Ascending aorta (tissue), 2 donors: ENCODE data around the gene MBP. TPM values are rescaled to one million over a fixed set of nuclear protein-coding genes. Genes with fewer than 3 reads are reported as not detected.

Source experiments
- DNase-seq, 2 donors: peaks; one replicate each; pipeline ENCODE4 v3.0.0-alpha.2; 2019; ENCODE audit warnings: low spot score in 2 of 2
- H3K27ac ChIP-seq, 2 donors: fragments of 200-600 bp; sonication (generic); one replicate each; pipeline ENCODE4 v1.5.1; 2016 to 2017; ENCODE audit warnings: mild to moderate bottlenecking in 1 of 2
- H3K27me3 ChIP-seq: fragments of 200-600 bp; sonication (generic); one replicate; pipeline ENCODE4 v1.5.1; 2017
- H3K36me3 ChIP-seq, 2 donors: fragments of 200-600 bp; sonication (generic); one replicate each; pipeline ENCODE4 v1.5.1; 2016
- H3K4me1 ChIP-seq, 2 donors: fragments of 200-600 bp; sonication (generic); one replicate each; pipeline ENCODE4 v1.5.1; 2016 to 2017; ENCODE audit warnings: mild to moderate bottlenecking in 1 of 2
- H3K4me3 ChIP-seq, 2 donors: fragments of 200-600 bp; sonication (generic); one replicate each; pipeline ENCODE4 v1.5.1; 2016 to 2017; ENCODE audit warnings: mild to moderate bottlenecking in 1 of 2
- H3K9me3 ChIP-seq, 2 donors: fragments of 200-600 bp; sonication (generic); one replicate each; pipeline ENCODE4 v1.5.1; 2016
- intact Hi-C: fragments of 100-400 bp; cut with DNase I; formaldehyde crosslinking; loops from one replicate; pipeline ENCODE4 v1.15.1; 2023
- total RNA-seq: library from RNA; depleted of rRNA; stranded (reverse); fragments of >200 nt; gene quantifications from one replicate; pipeline ENCODE4 v1.1.0, GENCODE V29; 2016
- TF ChIP-seq, protein P1 (sequence below), 3 experiments: fragments of 200-600 bp in 2 of 3; fragments of 450-650 bp in 1 of 3; sonication (generic) in 2 of 3; IDR thresholded peaks; one replicate each; pipeline ENCODE4 v1.5.1; 2016 to 2019; ENCODE audit warnings: antibody characterized with exemption in 3 of 3, mild to moderate bottlenecking in 1 of 3, moderate library complexity in 1 of 3

Gene MBP
- total RNA-seq, 1 donor from 2014 or later: 8.1 TPM

DNA sequence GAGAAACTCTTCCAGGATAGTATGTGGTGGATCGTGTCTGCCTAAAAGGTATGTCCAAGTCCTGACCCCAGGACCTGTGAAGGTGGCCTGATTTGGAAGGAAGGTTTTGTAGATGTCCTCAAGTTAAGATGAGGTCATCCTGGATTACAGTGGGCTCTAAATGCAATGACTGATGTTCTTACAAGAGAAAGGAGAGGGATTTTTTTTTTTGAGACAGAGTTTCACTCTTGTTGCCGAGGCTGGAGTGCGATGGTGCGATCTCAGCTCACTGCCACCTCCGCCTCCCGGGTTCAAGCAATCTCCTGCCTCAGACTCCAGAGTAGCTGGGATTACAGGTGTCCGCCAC, 19.9 kb downstream of the MBP start:
- no peak for DNase-seq
- peaks cover 5 to 15% of the 10 kb centered on the region in 2 donors for H3K4me1 ChIP-seq
- peaks cover 0 to 2% of the 10 kb centered on the region in 2 donors for H3K36me3 ChIP-seq
- H3K27ac ChIP-seq: peak overlapping the region; percentile 25 to 83
- peak overlapping the region in 1 of 2 donors; percentile 21 for H3K4me3 ChIP-seq
- no peaks in the 10 kb centered on the region for H3K9me3 ChIP-seq
- H3K27me3 ChIP-seq: no peaks in the 10 kb centered on the region
- intact Hi-C loops: no loop called here
- TF ChIP-seq, protein P1, sequence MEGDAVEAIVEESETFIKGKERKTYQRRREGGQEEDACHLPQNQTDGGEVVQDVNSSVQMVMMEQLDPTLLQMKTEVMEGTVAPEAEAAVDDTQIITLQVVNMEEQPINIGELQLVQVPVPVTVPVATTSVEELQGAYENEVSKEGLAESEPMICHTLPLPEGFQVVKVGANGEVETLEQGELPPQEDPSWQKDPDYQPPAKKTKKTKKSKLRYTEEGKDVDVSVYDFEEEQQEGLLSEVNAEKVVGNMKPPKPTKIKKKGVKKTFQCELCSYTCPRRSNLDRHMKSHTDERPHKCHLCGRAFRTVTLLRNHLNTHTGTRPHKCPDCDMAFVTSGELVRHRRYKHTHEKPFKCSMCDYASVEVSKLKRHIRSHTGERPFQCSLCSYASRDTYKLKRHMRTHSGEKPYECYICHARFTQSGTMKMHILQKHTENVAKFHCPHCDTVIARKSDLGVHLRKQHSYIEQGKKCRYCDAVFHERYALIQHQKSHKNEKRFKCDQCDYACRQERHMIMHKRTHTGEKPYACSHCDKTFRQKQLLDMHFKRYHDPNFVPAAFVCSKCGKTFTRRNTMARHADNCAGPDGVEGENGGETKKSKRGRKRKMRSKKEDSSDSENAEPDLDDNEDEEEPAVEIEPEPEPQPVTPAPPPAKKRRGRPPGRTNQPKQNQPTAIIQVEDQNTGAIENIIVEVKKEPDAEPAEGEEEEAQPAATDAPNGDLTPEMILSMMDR (IDR thresholded peaks at IDR 0.05): no peak

DNA sequence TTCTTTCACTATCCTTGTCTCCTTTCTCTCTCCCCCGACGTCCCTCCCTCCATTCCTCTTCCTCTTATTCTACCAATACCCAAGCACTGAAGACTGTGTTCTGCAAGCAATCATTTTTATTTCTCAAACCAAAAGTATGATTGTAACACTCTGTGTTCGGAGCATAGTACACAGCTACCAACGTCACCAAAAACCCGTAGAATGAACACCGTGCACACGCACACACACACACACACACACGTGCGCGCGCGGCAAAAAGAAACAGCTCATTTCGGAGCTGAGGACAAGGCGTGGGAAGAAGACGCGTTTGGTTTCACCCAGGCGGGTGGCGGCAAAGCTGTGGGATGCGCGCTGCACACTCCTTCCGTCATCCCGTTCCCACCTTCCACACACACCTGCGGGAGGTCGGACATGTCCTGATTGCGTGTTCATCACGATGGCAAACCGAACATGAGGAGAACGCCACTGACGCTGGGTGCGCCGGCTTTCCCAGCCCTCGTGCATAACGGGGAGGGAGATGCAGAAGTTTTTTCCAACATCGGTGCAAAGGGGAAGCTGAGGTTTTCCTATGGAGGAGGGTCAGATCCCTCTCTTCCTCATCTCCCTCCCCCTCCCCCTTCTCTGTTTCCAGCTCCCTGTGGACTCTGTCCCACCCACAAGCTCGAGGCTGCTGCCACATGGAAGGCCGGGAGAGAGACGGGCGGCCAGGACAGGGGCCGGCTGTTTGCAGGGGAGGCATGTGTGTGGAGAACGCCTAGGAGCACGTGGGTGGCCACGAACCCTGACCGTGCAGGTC, 20.4 kb downstream of the MBP start:
- Histone ChIP-seq H3K9me3 (no peaks in the 10 kb centered on the region), H3K4me3 (no peak overlapping the region), H3K36me3 (peaks cover 0 to 2% of the 10 kb centered on the region in 2 donors), H3K27ac (peak overlapping the region; percentile 25 to 83), H3K4me1 (peaks cover 5 to 15% of the 10 kb centered on the region in 2 donors), H3K27me3 (no peaks in the 10 kb centered on the region)
- TF ChIP-seq, protein P1 (IDR thresholded peaks at IDR 0.05): no peak
- intact Hi-C loops: no loop called here
- DNase-seq: peak in 1 of 2 donors; percentile 67

DNA sequence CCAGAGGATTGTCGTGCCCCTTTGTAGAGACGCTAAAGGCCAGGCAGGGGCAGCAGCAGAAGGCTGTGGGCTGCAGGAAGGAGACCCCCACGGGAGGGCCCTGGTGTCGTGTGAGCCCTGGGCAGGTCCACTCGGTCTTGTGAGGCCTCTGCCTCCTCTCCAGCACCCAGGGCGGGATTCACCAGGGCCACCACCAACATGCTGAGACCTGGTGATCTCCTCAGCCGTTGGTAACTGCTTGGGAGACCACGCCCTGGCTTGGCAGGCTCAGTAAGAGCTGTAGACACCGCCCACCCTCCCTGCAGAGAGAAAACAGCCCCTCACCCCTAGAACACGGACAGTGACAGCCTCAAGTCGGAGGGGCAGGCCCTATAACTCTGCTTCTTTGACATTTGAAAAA, 21.1 kb downstream of the MBP start:
- no peak overlapping the region for H3K4me3 ChIP-seq
- TF ChIP-seq, protein P1 (IDR thresholded peaks at IDR 0.05): no peak
- peak overlapping the region; percentile 35 to 39 for H3K27ac ChIP-seq
- no peaks in the 10 kb centered on the region for H3K27me3 ChIP-seq
- intact Hi-C loops: no loop called here
- H3K9me3 ChIP-seq: no peaks in the 10 kb centered on the region
- no peak for DNase-seq
- peaks cover 0 to 2% of the 10 kb centered on the region in 2 donors for H3K36me3 ChIP-seq
- H3K4me1 ChIP-seq: peaks cover 5 to 19% of the 10 kb centered on the region in 2 donors

DNA sequence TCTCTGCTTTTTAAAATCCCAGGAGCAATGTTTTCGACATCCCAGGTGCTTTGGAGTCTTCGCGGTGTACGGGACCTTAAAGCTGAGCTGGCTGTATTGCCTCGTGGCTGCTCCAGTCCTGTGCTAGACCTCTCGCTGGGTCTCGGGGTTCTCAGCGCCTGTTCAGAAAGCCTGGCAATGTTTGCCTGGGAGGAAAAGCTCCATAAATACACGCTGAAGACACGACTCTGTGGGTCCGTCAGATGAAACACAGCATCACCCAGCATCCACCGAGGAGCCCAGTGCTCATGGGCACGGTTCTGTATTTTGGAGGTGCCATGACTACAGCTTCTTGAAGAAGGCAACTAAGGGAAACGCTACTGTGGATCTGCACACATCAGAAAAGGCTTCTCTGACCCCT, 21.6 kb downstream of the MBP start:
- Histone ChIP-seq H3K27me3 (no peaks in the 10 kb centered on the region), H3K9me3 (no peaks in the 10 kb centered on the region), H3K36me3 (peaks cover 0 to 2% of the 10 kb centered on the region in 2 donors), H3K27ac (peak overlapping the region in 1 of 2 donors; percentile 35), H3K4me3 (no peak overlapping the region), H3K4me1 (peaks cover 5 to 19% of the 10 kb centered on the region in 2 donors)
- TF ChIP-seq, protein P1 (IDR thresholded peaks at IDR 0.05): no peak
- intact Hi-C loops: no loop called here
- DNase-seq: no peak

DNA sequence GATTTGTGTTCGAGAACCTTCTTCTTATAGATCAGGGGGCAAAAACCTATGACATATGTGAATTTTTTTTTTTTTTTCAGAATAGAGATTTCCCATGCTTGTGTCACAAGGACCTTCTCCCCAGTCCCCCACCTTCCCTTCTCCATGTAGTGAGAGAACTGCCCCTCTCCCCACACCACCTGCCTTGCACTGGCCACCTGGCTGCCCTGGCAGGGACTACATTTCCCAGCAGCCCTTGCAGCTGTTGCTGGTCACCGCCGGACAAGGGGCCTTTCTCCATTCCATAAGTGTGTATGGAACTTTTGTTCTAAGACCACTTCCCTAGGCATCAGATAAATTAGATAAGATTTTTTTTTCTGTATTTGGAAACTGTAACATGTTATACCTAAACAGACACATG, 22.2 kb downstream of the MBP start:
- H3K9me3 ChIP-seq: no peaks in the 10 kb centered on the region
- peaks cover 5 to 21% of the 10 kb centered on the region in 2 donors for H3K4me1 ChIP-seq
- intact Hi-C loops: no loop called here
- TF ChIP-seq, protein P1 (IDR thresholded peaks at IDR 0.05): no peak
- no peak for DNase-seq
- H3K27me3 ChIP-seq: no peaks in the 10 kb centered on the region
- H3K27ac ChIP-seq: peak overlapping the region in 1 of 2 donors; percentile 23
- peaks cover 0 to 2% of the 10 kb centered on the region in 2 donors for H3K36me3 ChIP-seq
- H3K4me3 ChIP-seq: no peak overlapping the region
